Osteoblast (primary cell): ENCODE measurements around the gene MTRF1. TPM values are rescaled to one million over a fixed set of nuclear protein-coding genes. Genes with fewer than 3 reads are reported as not detected.

Source experiments
- DNase-seq: peaks from one replicate; pipeline ENCODE4 v3.0.0; 2011; ENCODE audit warnings: low spot score, mixed read lengths; ENCODE audit not compliant: insufficient read length; ENCODE audit errors: missing footprints
- H2AFZ ChIP-seq: 2 replicates; pipeline ENCODE4 v1.6.0; 2011; ENCODE audit warnings: mild to moderate bottlenecking, low read length
- H3K27ac ChIP-seq: 2 replicates; pipeline ENCODE4 v1.5.1; 2011; ENCODE audit warnings: mild to moderate bottlenecking, low read depth, low read length, moderate library complexity
- H3K27me3 ChIP-seq: 2 replicates; pipeline ENCODE4 v1.6.0; 2012; ENCODE audit warnings: mild to moderate bottlenecking, control low read depth, inconsistent platforms, low read length, moderate library complexity; ENCODE audit not compliant: insufficient read depth
- H3K36me3 ChIP-seq: 2 replicates; pipeline ENCODE4 v1.5.1; 2011; ENCODE audit warnings: mild to moderate bottlenecking, low read length, control low read depth, moderate library complexity; ENCODE audit not compliant: insufficient read depth
- H3K4me1 ChIP-seq: 2 replicates; pipeline ENCODE4 v1.5.1; 2011; ENCODE audit warnings: mild to moderate bottlenecking, low read length, control low read depth, moderate library complexity; ENCODE audit not compliant: insufficient read depth
- H3K4me2 ChIP-seq: 2 replicates; pipeline ENCODE4 v1.6.0; 2011; ENCODE audit warnings: mild to moderate bottlenecking, low read length; ENCODE audit not compliant: insufficient read depth
- H3K4me3 ChIP-seq: fragments of 200-600 bp; sonication (generic); 3 replicates; pipeline ENCODE4 v1.5.1; 2012; ENCODE audit warnings: mild to moderate bottlenecking, low read length, inconsistent platforms; ENCODE audit not compliant: insufficient read depth
- H3K79me2 ChIP-seq: 2 replicates; pipeline ENCODE4 v1.6.0; 2012; ENCODE audit warnings: mild to moderate bottlenecking, low read length, control low read depth, inconsistent platforms; ENCODE audit not compliant: insufficient read depth
- H3K9me3 ChIP-seq: 2 replicates; pipeline ENCODE4 v1.5.1; 2011; ENCODE audit warnings: low read depth, low read length, control low read depth
- H4K20me1 ChIP-seq: 2 replicates; pipeline ENCODE4 v1.6.0; 2012; ENCODE audit warnings: mild to moderate bottlenecking, low read length, control low read depth; ENCODE audit not compliant: insufficient read depth
- CTCF ChIP-seq: IDR thresholded peaks from 2 replicates; pipeline ENCODE4 v1.5.1; 2011; ENCODE audit warnings: mild to moderate bottlenecking, low read depth, low read length, moderate library complexity; ENCODE audit errors: extremely low read depth
- total RNA-seq: library from RNA; depleted of rRNA; stranded (reverse); fragments of >200 nt; gene quantifications from 2 replicates; pipeline ENCODE4 v1.2.3, GENCODE V29; 2012

The MTRF1 gene
- total RNA-seq, 1 donor: 6.9 TPM

GRCh38 chr13:41193469-41193868 is 69.9 kb downstream of the MTRF1 start:
- no peak overlapping the region for H3K4me3 ChIP-seq
- no peaks in the 10 kb centered on the region for H3K36me3 ChIP-seq
- H3K4me1 ChIP-seq: peaks cover 5% of the 10 kb centered on the region
- H3K27ac ChIP-seq: no peak overlapping the region
- H3K79me2 ChIP-seq: peaks cover 9% of the 10 kb centered on the region
- DNase-seq: no peak
- H2AFZ ChIP-seq: no peak overlapping the region
- H3K9me3 ChIP-seq: no peaks in the 10 kb centered on the region
- no peak overlapping the region for H3K4me2 ChIP-seq
- no peak for TF ChIP-seq CTCF
- H3K27me3 ChIP-seq: no peaks in the 10 kb centered on the region
- no peaks in the 10 kb centered on the region for H4K20me1 ChIP-seq

- H3K27ac ChIP-seq: no peak overlapping the region
- DNase-seq: peak; percentile 34
- H3K4me3 ChIP-seq: no peak overlapping the region
- H3K36me3 ChIP-seq: no peaks in the 10 kb centered on the region
- no peak overlapping the region for H2AFZ ChIP-seq
- TF ChIP-seq CTCF: no peak
- H3K4me2 ChIP-seq: peak overlapping the region; percentile 38
- H3K4me1 ChIP-seq: peaks cover 8% of the 10 kb centered on the region
- no peaks in the 10 kb centered on the region for H4K20me1 ChIP-seq
- no peaks in the 10 kb centered on the region for H3K27me3 ChIP-seq
- H3K9me3 ChIP-seq: no peaks in the 10 kb centered on the region
- peaks cover 9% of the 10 kb centered on the region for H3K79me2 ChIP-seq
Measured at GRCh38 chr13:41188584-41188983, 74.8 kb downstream of the MTRF1 start.

GRCh38 chr13:41186481-41186880 is 76.9 kb downstream of the MTRF1 start:
- TF ChIP-seq CTCF: no peak
- H3K4me2 ChIP-seq: no peak overlapping the region
- H3K9me3 ChIP-seq: no peaks in the 10 kb centered on the region
- H3K4me3 ChIP-seq: no peak overlapping the region
- no peak overlapping the region for H3K27ac ChIP-seq
- DNase-seq: no peak
- H3K27me3 ChIP-seq: no peaks in the 10 kb centered on the region
- H3K79me2 ChIP-seq: no peaks in the 10 kb centered on the region
- H4K20me1 ChIP-seq: no peaks in the 10 kb centered on the region
- H3K36me3 ChIP-seq: no peaks in the 10 kb centered on the region
- H3K4me1 ChIP-seq: peaks cover 8% of the 10 kb centered on the region
- H2AFZ ChIP-seq: no peak overlapping the region

GRCh38 chr13:41182231-41182630 is 81.1 kb downstream of the MTRF1 start:
- no peak for DNase-seq
- Histone ChIP-seq H3K4me1 (peaks cover 3% of the 10 kb centered on the region), H3K4me2 (no peak overlapping the region), H4K20me1 (no peaks in the 10 kb centered on the region), H2AFZ (no peak overlapping the region), H3K27me3 (no peaks in the 10 kb centered on the region), H3K9me3 (no peaks in the 10 kb centered on the region), H3K79me2 (no peaks in the 10 kb centered on the region), H3K36me3 (no peaks in the 10 kb centered on the region), H3K27ac (no peak overlapping the region), H3K4me3 (no peak overlapping the region)
- no peak for TF ChIP-seq CTCF
